ENCODE measurements around the gene TPRG1.

The TPRG1 gene

DNA sequence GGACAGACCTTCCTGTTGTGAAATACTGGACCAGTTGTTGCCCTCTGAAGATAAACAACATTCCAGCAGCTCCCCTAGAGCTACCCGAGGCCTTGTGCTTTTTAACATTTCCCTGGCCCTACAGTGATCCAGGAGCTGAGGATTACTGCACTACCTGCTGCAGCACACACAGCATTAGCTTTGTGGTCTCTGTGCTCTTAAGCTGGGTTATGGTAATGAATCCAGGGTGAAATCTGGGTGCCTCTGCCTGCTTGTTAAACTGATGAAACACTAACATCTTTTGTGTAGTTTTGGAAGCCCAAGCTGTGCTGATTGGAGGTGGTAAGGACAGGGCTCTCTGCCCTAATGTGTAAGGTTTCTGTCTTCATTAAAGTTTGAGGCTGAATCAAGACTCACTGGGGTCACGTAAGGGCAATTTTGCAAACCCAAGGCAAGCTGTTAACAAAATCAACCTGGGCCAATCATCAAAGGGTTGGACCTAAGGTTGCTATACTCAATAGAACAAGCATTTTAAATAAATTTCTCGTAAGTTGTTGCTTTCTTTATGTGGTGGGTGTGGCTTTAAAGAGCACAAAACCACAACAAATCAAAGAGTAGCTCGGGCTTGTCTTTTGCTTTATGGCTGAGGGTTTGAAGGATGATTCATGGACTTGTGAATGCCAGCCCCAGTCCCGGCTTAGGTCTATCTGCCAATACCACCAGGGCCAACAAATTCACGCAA is 183.9 kb downstream of the TPRG1 start:
- DNase-seq (ENCODE audit: low read depth) = no peak

DNA sequence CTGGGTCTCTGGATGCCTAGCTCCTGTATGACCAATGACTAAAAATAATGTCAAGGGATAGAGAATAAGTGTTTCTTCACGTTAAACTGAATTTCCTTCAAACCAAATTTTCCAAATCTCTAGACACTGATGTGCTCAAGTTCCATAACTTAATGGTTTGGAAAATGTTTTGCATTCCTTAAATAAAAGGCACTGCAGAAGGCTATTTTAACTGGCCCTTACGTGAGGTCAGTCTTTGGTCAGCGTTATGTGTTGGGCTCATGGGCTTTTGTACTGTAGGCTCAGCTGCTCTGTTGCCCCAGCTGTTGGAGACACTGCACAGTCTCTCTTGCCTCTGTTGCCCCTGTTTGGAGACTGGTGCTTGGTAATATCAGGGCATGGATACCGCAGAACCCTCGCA is 188.5 kb downstream of the TPRG1 start:
- no peak for DNase-seq (ENCODE audit: low read depth)

DNA sequence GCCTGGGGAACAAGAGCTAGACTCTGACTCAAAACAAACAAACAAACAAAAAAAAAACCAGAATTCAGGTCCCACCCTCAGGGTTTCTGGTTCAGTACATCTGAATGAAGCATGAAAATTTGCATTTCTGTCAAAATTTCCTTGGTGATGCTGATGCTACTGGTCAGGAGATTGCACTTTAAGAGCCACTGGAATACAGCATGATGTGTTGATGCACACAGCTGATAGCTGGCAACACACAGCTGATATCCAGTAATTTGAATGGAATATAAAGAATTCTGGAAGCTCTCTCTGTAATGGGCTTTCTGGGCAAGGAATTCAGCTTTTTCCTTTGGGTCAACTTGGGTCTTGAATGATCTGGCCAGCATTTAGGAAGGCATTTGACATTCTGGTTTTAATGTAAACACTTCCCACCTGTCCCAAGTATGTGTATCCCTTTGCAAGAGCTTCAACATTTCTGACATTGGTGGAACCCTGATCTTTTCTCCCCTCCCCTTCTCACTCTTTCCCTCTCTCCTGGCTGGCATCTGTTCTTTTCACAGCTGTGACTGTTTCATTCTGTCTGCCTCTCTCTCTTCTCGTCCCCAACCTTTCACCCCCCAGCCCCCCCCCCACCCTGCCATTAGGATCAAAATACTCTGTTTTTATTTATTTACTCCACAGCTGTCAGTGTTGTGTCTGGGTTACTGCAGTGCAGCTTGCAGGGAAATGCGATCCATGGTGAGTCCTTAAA is 189.5 kb downstream of the TPRG1 start:
- DNase-seq (ENCODE audit: low read depth) = no peak

DNA sequence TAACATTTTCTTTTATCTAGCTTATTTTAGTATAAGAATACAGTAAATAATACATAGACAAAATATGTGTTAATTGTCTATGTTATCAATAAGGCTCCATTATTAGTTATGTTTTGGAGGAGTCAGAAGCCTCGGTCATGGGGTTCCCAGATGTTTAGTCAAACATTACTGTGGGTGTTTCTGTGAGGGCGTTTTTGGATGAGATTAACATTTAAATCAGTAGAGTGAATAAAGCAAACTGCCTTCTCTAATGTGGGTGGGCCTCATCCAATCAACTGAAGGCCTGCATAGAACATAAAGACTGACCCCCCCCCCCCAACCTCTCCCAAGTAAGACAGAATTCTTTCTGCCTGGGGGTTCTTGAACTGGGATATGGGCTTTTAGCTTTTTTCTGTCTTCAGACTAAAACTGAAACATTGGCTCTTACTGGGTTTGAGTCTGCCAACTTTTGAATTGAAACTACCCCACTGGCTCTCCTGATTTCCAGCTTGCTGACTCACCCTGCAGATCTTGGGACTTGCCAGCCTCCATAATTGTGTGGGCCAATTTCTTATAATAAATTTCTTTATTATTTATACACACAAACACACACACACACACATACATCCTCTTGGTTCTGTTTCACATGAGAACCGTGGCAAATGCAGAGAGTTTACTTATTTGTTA is 192.0 kb downstream of the TPRG1 start:
- no peak for DNase-seq (ENCODE audit: low read depth)

DNA sequence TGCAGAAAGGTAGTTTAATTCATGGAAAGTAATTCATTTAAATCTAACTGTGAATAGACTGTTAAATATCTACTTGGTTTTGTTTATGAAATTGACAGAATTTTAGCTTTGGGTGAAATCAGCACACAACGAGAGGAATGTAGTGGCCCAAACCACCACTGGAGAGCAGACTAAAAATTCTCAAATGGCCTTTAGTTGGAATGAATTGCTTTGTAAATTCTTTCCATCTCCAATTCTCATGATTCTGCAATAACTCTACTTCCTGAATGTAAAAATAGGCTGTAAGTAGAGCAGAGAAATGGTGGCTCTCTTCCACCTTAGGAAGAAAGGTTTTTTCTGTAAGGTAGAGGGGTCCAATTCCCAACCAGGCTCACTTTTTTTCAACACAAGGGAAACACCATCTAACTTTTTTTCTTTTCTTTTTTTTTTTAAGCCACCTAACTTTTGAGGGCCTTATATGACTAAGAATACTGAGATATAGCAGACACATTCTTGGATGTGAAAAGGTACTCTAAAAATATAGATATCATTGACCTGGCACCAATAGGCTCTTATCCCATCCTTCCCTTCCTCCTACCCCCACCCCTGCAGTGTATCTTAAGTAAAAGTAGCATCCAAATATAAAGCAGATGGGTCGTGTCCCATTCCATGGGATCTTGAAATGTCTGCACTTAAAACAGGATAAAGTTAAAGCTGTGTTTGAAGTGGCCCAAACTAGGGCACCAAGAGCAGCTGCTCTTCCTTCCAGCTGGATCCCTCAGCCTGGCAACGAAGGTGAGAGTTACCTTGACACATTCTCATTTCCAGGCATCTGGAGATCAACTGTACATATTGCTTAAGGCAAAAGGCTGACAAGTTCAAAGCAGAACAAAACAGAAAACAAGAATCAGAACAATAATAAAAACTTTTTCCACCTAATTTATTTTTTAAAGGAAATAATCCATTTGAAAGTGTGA is 194.1 kb downstream of the TPRG1 start:
- DNase-seq (ENCODE audit: low read depth) = no peak

DNA sequence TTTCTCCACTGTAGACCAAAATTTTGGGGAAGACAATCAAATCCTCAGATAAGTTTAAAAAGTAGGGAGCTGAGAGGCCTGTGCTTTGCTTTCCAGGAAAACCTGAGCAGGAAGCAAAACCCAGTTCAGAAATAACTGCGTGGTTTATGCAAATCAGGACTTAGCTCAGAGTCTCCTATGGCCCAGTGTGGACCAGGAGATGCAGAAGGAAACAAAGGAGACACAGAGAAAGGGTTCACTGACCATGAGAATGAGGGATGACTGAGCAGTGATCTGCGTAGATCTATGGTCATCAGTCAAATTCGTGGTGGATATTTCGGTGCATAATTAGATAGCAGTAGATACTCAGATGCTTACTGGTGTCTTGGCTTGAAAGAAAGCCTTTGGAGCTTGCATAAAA is 196.6 kb downstream of the TPRG1 start:
- DNase-seq (ENCODE audit: low read depth) = no peak

DNA sequence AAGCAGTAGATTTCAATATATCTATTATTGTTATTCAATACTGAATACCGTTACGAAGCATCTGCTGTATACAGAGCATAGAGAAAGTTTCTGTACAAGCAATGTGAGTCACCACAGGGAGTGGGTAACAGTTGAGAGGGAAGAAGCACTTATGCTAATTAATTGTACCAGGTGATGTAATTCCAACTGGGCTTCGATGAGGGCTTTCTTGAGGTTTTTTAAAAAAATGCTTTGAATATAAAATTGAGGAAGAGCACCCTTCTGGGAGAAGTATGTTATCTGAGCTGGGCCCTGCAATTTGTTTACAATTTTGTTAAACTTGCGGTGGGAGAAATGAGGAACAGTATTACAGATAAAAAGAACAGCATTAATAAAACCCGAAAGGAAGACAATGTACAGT is 197.9 kb downstream of the TPRG1 start:
- DNase-seq (ENCODE audit: low read depth) = no peak

DNA sequence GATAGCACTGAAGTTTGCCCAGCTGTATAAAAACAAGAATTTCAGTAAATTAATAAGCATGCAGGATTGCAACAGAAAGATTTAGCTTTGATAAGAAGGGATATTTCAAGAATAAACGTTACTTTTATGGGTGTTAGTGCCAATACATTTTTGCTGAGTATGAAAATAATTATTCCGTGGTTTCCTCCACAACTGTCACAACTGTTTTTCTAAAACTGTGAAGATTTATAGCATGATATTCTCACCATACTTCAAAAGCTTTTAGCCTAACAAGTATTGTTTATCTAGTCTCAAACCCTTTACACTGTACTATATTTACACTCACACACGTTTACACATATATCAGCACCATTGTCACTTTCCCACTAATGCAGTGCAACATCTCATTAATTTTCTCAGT is 200.5 kb downstream of the TPRG1 start:
- DNase-seq (ENCODE audit: low read depth) = no peak

Data from activated T-helper 9 cell treated with anti-CD3 and anti-CD28 coated beads, Interleukin-2, amount 50 U/mL, for 16 hours (primary cell).